Ectodermal cell (in vitro differentiated cells): ENCODE measurements around the gene OSBP.
"Not testable (repeated sequence)": the region's sequence is repeated elsewhere in the genome, so short reads cannot be mapped to it uniquely, and the experiment has no call there.

Source experiments
- H3K27ac ChIP-seq: 2 replicates; pipeline ENCODE4 v1.7.0; 2013; ENCODE audit warnings: mild to moderate bottlenecking, low read depth, low read length; ENCODE audit not compliant: insufficient read depth, poor library complexity, severe bottlenecking
- H3K27me3 ChIP-seq: 2 replicates; pipeline ENCODE4 v1.7.0; 2013; ENCODE audit warnings: mild to moderate bottlenecking, low read length; ENCODE audit not compliant: insufficient read depth, control insufficient read depth, poor library complexity, severe bottlenecking
- H3K36me3 ChIP-seq: one replicate; pipeline ENCODE4 v1.7.0; 2013; ENCODE audit warnings: low read length; ENCODE audit not compliant: control insufficient read depth, insufficient read depth
- H3K4me1 ChIP-seq: one replicate; pipeline ENCODE4 v1.7.0; 2013; ENCODE audit warnings: low read length; ENCODE audit not compliant: control insufficient read depth, insufficient read depth
- H3K4me3 ChIP-seq: 2 replicates; pipeline ENCODE4 v1.7.0; 2013; ENCODE audit warnings: low read depth, low read length, control low read depth; ENCODE audit not compliant: insufficient read depth
- H3K9me3 ChIP-seq: 2 replicates; pipeline ENCODE4 v1.7.0; 2013; ENCODE audit warnings: mild to moderate bottlenecking, low read length, moderate library complexity; ENCODE audit not compliant: control insufficient read depth
- WGBS, 2 experiments: methylation state at CpG; one replicate each; pipeline ENCODE4 v1.1.7; 2013; ENCODE audit warnings: missing lambda C conversion rate in 2 of 2; 5-methylcytosine and 5-hydroxymethylcytosine counted together

Gene OSBP

DNA sequence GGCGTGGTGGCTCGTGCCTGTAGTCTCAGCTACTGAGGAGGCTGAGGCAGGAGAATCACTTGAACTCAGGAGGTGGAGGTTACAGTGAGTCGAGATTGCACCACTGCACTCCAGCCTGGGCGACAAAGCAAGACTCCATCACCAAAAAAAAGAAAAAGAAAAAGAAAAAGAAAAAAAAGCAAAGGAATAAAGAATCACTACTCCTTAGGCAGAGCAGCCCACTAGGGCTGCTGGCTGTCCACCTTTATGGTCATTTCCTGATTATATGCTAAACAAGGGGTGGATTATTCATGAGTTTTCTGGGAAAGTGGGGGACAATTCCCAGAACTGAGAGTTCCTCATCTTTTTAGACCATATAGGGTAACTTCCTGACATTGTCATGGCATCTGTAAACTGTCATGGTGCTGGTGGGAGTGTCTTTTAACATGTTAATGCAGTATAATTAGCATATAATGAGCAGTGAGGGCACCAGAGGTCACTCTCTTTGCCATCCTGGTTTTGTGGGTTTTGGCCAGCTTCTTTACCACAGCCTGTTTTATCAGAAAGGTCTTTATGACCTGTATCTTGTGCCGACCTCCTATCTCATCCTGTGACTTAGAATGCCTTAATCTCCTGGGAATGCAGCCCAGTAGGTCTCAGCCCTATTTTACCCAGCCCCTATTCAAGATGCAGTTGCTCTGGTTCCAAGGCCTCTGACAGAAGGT lies 67.8 kb downstream of the OSBP start:
- not testable (repeated sequence) for H3K36me3 ChIP-seq, H3K4me3 ChIP-seq, H3K9me3 ChIP-seq, H3K27me3 ChIP-seq, H3K27ac ChIP-seq, H3K4me1 ChIP-seq
- 75 to 89% methylated on average over 4 to 5 of the region's 5 CpGs for WGBS, 2 experiments

DNA sequence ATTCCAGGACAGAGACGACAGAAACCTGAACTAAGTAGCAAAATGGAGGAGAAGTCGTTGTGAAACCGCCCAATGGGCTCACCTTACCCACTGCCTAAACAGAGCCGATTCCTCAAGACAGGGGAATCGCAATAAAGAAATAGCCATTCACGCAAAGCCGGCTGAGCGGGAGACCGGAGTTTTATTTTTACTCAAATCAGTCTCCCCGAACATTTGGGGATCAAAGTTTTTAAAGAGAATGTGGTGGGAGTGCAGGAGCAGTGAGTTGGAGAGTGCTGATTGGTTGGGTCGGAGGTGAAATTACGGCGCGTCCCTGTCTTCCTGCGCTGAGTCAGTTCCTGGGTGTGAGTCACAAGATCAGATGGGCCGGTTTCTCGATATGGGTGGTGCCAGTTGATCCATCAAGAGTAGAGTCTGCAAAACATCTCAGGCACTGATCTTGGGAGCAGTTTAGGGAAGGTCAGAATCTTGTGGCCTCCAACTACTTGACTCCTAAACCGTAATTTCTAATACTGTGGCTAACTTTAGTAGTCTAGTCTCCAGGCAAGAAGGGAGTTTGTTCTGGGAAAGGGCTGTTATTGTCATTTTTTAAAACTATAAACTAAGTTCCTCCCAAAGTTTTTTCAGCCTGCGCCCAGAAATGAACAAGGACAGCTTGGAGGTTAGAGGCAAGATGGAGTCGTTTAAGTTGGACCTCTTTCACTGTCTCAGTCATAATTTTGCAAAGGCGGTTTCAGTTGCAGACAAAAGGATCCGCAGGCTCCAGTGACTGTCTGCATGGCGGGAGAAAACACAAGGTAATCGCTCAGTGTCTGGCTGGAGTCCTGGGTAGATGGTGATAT lies 70.2 kb downstream of the OSBP start:
- no peaks in the 10 kb centered on the region for H3K9me3 ChIP-seq
- H3K27me3 ChIP-seq: no peaks in the 10 kb centered on the region
- no peaks in the 10 kb centered on the region for H3K4me1 ChIP-seq
- no peak overlapping the region for H3K4me3 ChIP-seq
- WGBS, 2 experiments: 92 to 93% methylated on average over 24 of the region's 24 CpGs
- no peak overlapping the region for H3K27ac ChIP-seq
- no peaks in the 10 kb centered on the region for H3K36me3 ChIP-seq

DNA sequence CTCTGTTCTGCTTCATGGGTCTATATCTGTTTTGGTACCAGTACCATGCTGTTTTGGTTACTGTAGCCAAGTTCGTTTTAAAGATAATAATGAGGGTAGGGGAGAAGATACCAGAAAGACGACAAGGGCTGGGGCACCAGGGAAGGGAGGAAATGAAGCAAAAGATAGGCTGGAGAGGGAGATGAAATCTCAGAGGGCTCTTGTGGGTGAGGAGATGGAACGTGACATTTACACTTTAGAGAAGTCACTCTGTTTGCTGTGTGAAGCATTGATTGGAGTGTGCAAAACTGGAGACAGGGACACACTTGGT lies 70.8 kb downstream of the OSBP start:
- Histone ChIP-seq H3K27me3 (no peaks in the 10 kb centered on the region), H3K36me3 (no peaks in the 10 kb centered on the region), H3K9me3 (no peaks in the 10 kb centered on the region), H3K4me1 (no peaks in the 10 kb centered on the region), H3K27ac (no peak overlapping the region), H3K4me3 (no peak overlapping the region)
- 85% methylated on average over 3 of the region's 3 CpGs for WGBS, 2 experiments

DNA sequence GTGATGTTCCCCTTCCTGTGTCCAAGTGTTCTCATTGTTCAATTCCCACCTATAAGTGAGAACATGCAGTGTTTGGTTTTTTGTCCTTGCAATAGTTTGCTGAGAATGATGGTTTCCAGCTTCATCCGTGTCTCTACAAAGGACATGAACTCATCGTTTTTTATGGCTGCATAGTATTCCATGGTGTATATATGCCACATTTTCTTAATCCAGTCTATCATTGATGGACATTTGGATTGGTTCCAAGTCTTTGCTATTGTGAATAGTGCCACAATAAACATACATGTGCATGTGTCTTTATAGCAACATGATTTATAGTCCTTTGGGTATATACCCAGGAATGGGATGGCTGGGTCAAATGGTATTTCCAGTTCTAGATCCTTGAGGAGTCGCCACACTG lies 71.9 kb downstream of the OSBP start:
- not testable (repeated sequence) for H3K36me3 ChIP-seq, H3K27me3 ChIP-seq, H3K4me3 ChIP-seq, H3K27ac ChIP-seq, H3K4me1 ChIP-seq, H3K9me3 ChIP-seq
- 76% methylated on average over 2 of the region's 3 CpGs; no CpG with 5 or more reads in 1 of the 2 experiments for WGBS, 2 experiments

DNA sequence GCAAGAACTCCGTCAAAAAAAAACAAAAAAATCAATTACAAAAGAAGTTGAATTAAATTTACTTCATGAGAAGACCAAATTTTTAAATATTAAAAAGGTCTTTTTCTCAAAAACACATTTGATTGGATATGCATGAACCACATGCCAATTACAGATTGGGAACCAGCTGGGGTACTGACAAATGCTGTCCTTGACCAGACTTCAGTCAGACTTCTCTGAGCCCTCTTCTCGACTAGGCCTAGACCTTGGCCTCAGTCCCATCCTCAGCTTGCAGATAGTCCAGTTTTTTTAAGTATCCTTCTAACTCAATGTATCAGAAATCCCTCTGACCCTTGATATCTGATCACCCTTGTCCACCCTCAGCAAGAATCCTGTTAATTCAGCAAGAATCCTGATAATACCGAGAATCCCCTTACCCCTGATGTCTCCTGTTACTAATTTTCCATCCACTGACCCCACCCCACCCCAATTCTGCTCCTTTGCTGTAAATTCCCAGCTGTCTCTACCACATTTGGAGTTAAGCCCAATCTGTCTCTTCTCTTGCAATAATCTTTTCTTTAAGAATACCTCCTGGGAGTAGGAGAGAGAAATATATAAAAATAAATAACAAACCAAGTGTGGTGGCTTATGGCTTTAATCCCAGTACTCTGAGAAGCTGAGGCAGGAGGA lies 73.3 kb downstream of the OSBP start:
- 92 to 95% methylated on average over 3 of the region's 3 CpGs for WGBS, 2 experiments

DNA sequence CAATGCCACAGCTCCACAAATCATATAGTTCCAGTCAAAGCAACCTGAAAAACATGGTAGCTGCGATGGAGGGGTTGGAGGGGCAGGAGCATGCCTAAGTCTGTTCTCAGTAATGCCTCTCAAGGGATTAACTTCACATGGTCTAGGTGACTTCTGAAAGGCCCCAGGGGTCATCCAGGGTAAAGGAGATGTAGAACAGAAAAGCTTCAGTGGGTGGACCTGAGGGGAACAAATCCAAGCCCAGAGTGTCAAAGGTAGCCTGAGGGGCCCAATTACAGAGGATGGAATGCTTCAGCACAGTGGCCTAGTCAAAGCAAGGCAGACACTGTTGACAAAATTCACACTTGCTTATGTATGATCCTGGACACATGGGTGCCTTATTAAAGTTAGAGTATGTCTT lies 80.9 kb downstream of the OSBP start:
- Histone ChIP-seq H3K36me3 (no peaks in the 10 kb centered on the region), H3K4me1 (no peaks in the 10 kb centered on the region), H3K9me3 (no peaks in the 10 kb centered on the region), H3K4me3 (no peak overlapping the region), H3K27me3 (no peaks in the 10 kb centered on the region), H3K27ac (no peak overlapping the region)
- WGBS, 2 experiments: 94 to 95% methylated on average over 1 of the region's 1 CpG

More for the DNA sequence above, 73.3 kb downstream of the OSBP start:
- no peak overlapping the region for H3K27ac ChIP-seq
- H3K9me3 ChIP-seq: no peaks in the 10 kb centered on the region
- no peaks in the 10 kb centered on the region for H3K4me1 ChIP-seq
- H3K27me3 ChIP-seq: no peaks in the 10 kb centered on the region
- H3K36me3 ChIP-seq: no peaks in the 10 kb centered on the region
- no peak overlapping the region for H3K4me3 ChIP-seq

DNA sequence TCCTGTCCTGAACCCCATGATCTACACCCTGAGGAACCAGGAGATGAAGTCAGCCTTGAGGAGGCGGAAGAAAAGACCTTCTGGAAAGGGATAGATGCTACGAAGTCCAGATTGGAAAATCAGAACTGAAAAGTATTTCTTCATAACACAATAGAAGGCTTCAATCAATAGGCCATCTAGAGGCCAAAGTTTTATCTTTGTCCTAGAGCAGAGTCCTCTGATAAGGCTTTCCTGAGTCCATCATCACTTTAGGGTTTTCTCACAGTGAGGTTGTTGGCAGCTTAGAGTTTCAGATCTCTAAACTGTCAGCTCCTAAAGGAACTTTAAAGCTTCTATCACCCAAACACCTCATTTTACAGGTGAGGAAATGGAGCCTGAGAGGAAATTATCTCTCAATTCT lies 83.0 kb downstream of the OSBP start:
- no peaks in the 10 kb centered on the region for H3K27me3 ChIP-seq
- H3K27ac ChIP-seq: no peak overlapping the region
- peaks cover 16% of the 10 kb centered on the region for H3K4me1 ChIP-seq
- no peak overlapping the region for H3K4me3 ChIP-seq
- 86 to 96% methylated on average over 2 of the region's 2 CpGs for WGBS, 2 experiments
- H3K9me3 ChIP-seq: no peaks in the 10 kb centered on the region
- H3K36me3 ChIP-seq: no peaks in the 10 kb centered on the region

DNA sequence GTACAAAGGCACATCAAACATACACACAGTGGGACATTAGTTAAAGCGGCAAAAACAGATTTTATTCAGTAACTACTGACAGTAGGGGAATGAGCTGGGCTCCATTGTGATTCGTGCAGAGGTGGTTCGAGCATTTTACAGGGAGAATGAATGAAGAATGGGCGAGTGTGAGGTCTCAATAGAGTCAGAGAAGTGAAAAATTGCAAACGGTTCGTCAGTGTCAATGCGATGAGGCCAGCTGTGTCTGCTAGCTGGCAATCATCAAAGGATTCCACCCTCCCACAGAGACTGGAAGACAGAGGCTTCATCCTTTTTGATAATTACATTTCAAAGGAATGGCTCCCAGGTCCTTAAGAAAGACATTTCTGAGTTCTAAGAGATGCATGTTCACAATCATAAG lies 86.9 kb downstream of the OSBP start:
- Histone ChIP-seq H3K4me3 (no peak overlapping the region), H3K4me1 (peaks cover 24% of the 10 kb centered on the region), H3K27me3 (no peaks in the 10 kb centered on the region), H3K27ac (peak overlapping the region; percentile 17), H3K9me3 (no peaks in the 10 kb centered on the region), H3K36me3 (no peaks in the 10 kb centered on the region)
- WGBS, 2 experiments: 7 to 10% methylated on average over 7 of the region's 7 CpGs
